ENCODE measurements around the gene ACOXL.

GRCh38 chr2:110682872-110683271 lies 49.5 kb upstream of the ACOXL start:
- TF ChIP-seq CTCF (IDR thresholded peaks at IDR 0.05; ENCODE audit: insufficient read depth, low read length, poor library complexity, severe bottlenecking), result no peak
- TF ChIP-seq EZH2phosphoT487 (conservative IDR thresholded peaks at IDR 0.05; ENCODE audit: low read length), result no peak
